Caco-2 (cell line): ENCODE results near the gene GET3. TPM values are rescaled to one million over a fixed set of nuclear protein-coding genes. Genes with fewer than 3 reads are reported as not detected.

ENCODE experiments used
- BruUV-seq: library from RNA; stranded (reverse); fragments of 400-500 nt; replicated peaks from 2 replicates; lab custom pipeline; 2021; lab: Mats Ljungman, UMichigan
- CTCF ChIA-PET: fragments of 300-600 bp; sonication (Branson Sonifier 250); formaldehyde crosslinking; loops from one replicate; lab custom pipeline; 2022; ENCODE audit warnings: antibody characterized with exemption; lab: Charles Lee
- POLR2A ChIA-PET: fragments of 300-600 bp; sonication (Branson Sonifier 250); formaldehyde crosslinking; loops from one replicate; lab custom pipeline; 2022; ENCODE audit warnings: antibody characterized with exemption; lab: Charles Lee
- DNase-seq, 2 experiments: peaks; one replicate each; pipeline versions ENCODE4 v3.0.0 to v3.0.0-alpha.2; 2020 to 2022
- H3K27me3 ChIP-seq: replicated peaks from 2 replicates; pipeline ENCODE4 v1.6.0; 2011; ENCODE audit warnings: low read length; ENCODE audit not compliant: control insufficient read depth, insufficient read depth
- H3K36me3 ChIP-seq: 2 replicates; pipeline ENCODE4 v1.5.1; 2011; ENCODE audit warnings: low read length; ENCODE audit not compliant: control insufficient read depth, insufficient read depth
- H3K4me1 ChIP-seq: fragments of 250-450 bp; sonication (Bioruptor Pico); 2 replicates; pipeline ENCODE4 v1.5.1; 2020; ENCODE audit warnings: mild to moderate bottlenecking
- H3K4me3 ChIP-seq: 2 replicates; pipeline ENCODE4 v1.5.1; 2011; ENCODE audit warnings: low read depth, mild to moderate bottlenecking, control low read depth, low read length
- H3K9me3 ChIP-seq: fragments of 250-450 bp; sonication (Bioruptor Pico); 2 replicates; pipeline ENCODE4 v1.5.1; 2020; ENCODE audit warnings: mild to moderate bottlenecking, moderate library complexity
- H3K27ac Mint-ChIP-seq: one replicate; pipeline ENCODE4 v1.8.0; 2022; ENCODE audit warnings: mixed read lengths; ENCODE audit not compliant: unreplicated experiment
- H3K27me3 Mint-ChIP-seq: one replicate; pipeline ENCODE4 v1.8.0; 2022; ENCODE audit warnings: mixed read lengths; ENCODE audit not compliant: insufficient read depth, unreplicated experiment
- H3K36me3 Mint-ChIP-seq: one replicate; pipeline ENCODE4 v1.8.0; 2022; ENCODE audit warnings: mild to moderate bottlenecking, mixed read lengths; ENCODE audit not compliant: insufficient read depth, unreplicated experiment
- H3K4me1 Mint-ChIP-seq: one replicate; pipeline ENCODE4 v1.8.0; 2022; ENCODE audit warnings: low read depth, mixed read lengths; ENCODE audit not compliant: unreplicated experiment
- H3K4me3 Mint-ChIP-seq: one replicate; pipeline ENCODE4 v1.8.0; 2022; ENCODE audit warnings: mild to moderate bottlenecking, moderate library complexity, mixed read lengths; ENCODE audit not compliant: unreplicated experiment
- H3K9me3 Mint-ChIP-seq: one replicate; pipeline ENCODE4 v1.8.0; 2022; ENCODE audit warnings: mixed read lengths; ENCODE audit not compliant: unreplicated experiment
- CTCF ChIP-seq, 2 experiments: fragments of 200-600 bp in 1 of 2; IDR thresholded peaks; 1 replicate in 1 of 2; 2 replicates in 1 of 2; pipeline versions ENCODE4 v1.5.1 to v1.8.0; 2011 to 2022; ENCODE audit warnings: antibody characterized with exemption in 1 of 2, control low read depth in 1 of 2, inconsistent platforms in 1 of 2, low read depth in 1 of 2, low read length in 1 of 2, mild to moderate bottlenecking in 1 of 2, moderate library complexity in 1 of 2; ENCODE audit not compliant: insufficient read depth in 1 of 2, severe bottlenecking in 1 of 2, unreplicated experiment in 1 of 2
- intact Hi-C: fragments of 100-400 bp; cut with micrococcal nuclease; formaldehyde crosslinking; loops from one replicate; pipeline ENCODE4 v1.10.0; 2022; ENCODE audit not compliant: unreplicated experiment
- total RNA-seq: library from RNA; stranded (reverse); gene quantifications from 2 replicates; pipeline ENCODE4 v1.2.3, GENCODE V29; 2022

GET3 gene
- total RNA-seq, 1 experiment from 2014 or later = 57.1 TPM

- peak within 1 kb of the TSS; percentile 91 for H3K27ac Mint-ChIP-seq
- no TSS peak for BruUV-seq
Measured at GRCh38 chr19:12774588-12775555, 37.6 kb downstream of the GET3 start, which contains the start of gene HOOK2. Gene HOOK2, minus strand, starts transcription at chr19:12775552. Its CDS starts 103 bp downstream, at chr19:12775449.

DNA sequence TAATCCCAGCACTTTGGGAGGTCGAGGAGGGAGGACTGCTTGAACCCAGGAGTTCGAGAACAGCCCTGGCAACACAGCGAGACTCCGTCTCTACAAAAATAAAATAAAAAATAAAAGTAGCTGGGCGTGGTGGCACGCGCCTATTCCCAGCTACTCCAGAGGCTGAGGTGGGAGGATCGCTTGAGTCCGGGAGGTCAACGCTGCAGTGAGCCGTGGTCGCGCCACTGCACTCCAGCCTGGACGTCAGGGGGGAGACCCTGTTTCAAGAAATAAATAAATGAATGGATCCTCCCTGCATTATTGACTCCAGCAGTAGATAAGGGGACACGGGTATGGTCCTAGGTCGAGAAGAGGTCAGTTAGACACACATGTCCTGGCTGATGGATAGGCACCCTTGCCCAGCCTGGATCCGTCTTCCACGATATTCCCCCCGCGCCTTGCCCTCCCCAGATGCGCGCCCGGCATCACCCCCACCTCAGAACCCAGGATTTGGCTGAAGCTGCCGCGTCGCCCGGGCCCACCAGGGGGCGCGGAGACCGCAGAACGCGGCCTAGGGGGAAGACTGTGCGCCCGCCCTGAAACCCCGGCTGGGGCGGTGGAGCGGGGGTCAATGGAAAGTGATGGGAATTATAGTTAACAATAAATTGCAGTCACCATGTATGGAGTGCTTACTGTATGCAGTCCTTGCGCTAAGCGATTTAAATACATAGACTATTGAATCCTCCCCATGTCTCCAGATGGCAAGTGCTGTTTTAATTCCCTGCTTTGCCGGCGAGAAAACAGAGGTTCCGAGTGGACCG lies 40.1 kb downstream of the GET3 start:
- CTCF ChIA-PET = interaction anchor here (0.6 to 2.8 kb wide), 6 partner anchors 12 to 71 kb away, joined by 3 to 38 read pairs (median 6); partner anchors contain the start of gene JUNB
- no peaks in the 10 kb centered on the region for H3K9me3 Mint-ChIP-seq
- POLR2A ChIA-PET = interaction anchor here (0.6 to 2.5 kb wide), 3 partner anchors 12 to 93 kb away, joined by 3 to 36 read pairs (median 7); partner anchors contain the start of gene JUNB
- no peaks in the 10 kb centered on the region for H3K9me3 ChIP-seq
- H3K4me1 ChIP-seq = peaks cover 20% of the 10 kb centered on the region
- intact Hi-C loops = loop anchor here (1.0 to 5.0 kb wide), 3 partner anchors 15 to 55 kb away; partner anchors contain the start of gene TNPO2
- TF ChIP-seq CTCF (IDR thresholded peaks at IDR 0.05; ENCODE audit: insufficient read depth in 1 of 2, low read depth in 1 of 2, low read length in 1 of 2, severe bottlenecking in 1 of 2, unreplicated experiment in 1 of 2) = peak; percentile 85 to 97
- H3K27me3 ChIP-seq = no peaks in the 10 kb centered on the region
- peak; percentile 73 to 88 for DNase-seq
- peaks cover 19% of the 10 kb centered on the region for H3K36me3 Mint-ChIP-seq
- peak overlapping the region; percentile 53 for H3K4me3 ChIP-seq
- H3K4me3 Mint-ChIP-seq = peak overlapping the region; percentile 85
- H3K36me3 ChIP-seq = no peaks in the 10 kb centered on the region
- H3K27ac Mint-ChIP-seq = no peak overlapping the region
- no TSS peak for BruUV-seq
- peaks cover 19% of the 10 kb centered on the region for H3K4me1 Mint-ChIP-seq
- H3K27me3 Mint-ChIP-seq = no peaks in the 10 kb centered on the region

More at GRCh38 chr19:12774588-12775555, 37.6 kb downstream of the GET3 start, which contains the start of gene HOOK2:
- no peaks in the 10 kb centered on the region for H3K27me3 ChIP-seq
- no peaks in the 10 kb centered on the region for H3K9me3 ChIP-seq
- peak; percentile 97 to 99 for DNase-seq
- ChIA-PET CTCF (interaction anchor here (0.8 to 1.4 kb wide), 6 partner anchors 12 to 190 kb away, joined by 3 to 8 read pairs (median 4); no protein-coding TSS in a partner anchor), POLR2A (interaction anchor here (0.5 to 1.4 kb wide), 4 partner anchors 14 to 53 kb away, joined by 3 to 12 read pairs (median 4); partner anchors contain the start of gene JUNB)
- H3K4me3 ChIP-seq = peak within 1 kb of the TSS; percentile 54
- H3K4me1 ChIP-seq = peaks cover 14% of the 10 kb centered on the region
- Mint-ChIP-seq H3K9me3 (no peaks in the 10 kb centered on the region), H3K36me3 (peaks cover 33% of the 10 kb centered on the region), H3K4me3 (peak within 1 kb of the TSS; percentile 78), H3K4me1 (peaks cover 19% of the 10 kb centered on the region), H3K27me3 (no peaks in the 10 kb centered on the region)
- TF ChIP-seq CTCF (IDR thresholded peaks at IDR 0.05; ENCODE audit: insufficient read depth in 1 of 2, low read depth in 1 of 2, low read length in 1 of 2, severe bottlenecking in 1 of 2, unreplicated experiment in 1 of 2) = no peak
- H3K36me3 ChIP-seq = no peaks in the 10 kb centered on the region; the same call in 1 of the 2 replicates
- intact Hi-C loops = loop anchor here (1.0 to 5.0 kb wide), 2 partner anchors 41 to 53 kb away; partner anchors contain the start of genes TNPO2 and TRIR
